HEK293T (cell line): ENCODE results near the gene ICOSLG.
"Not testable (repeated sequence)": the region's sequence is repeated elsewhere in the genome, so short reads cannot be mapped to it uniquely, and the experiment has no call there.

Experiments
- HDGF ChIP-seq: fragments of 450-650 bp; IDR thresholded peaks from 2 replicates; pipeline ENCODE4 v1.6.1; 2017; ENCODE audit warnings: antibody characterized with exemption, borderline replicate concordance
- SP1 ChIP-seq: fragments of 450-650 bp; IDR thresholded peaks from 2 replicates; pipeline ENCODE4 v1.6.1; 2017
- ZNF384 ChIP-seq: fragments of 450-650 bp; IDR thresholded peaks from 2 replicates; pipeline ENCODE4 v1.6.1; 2016

DNA sequence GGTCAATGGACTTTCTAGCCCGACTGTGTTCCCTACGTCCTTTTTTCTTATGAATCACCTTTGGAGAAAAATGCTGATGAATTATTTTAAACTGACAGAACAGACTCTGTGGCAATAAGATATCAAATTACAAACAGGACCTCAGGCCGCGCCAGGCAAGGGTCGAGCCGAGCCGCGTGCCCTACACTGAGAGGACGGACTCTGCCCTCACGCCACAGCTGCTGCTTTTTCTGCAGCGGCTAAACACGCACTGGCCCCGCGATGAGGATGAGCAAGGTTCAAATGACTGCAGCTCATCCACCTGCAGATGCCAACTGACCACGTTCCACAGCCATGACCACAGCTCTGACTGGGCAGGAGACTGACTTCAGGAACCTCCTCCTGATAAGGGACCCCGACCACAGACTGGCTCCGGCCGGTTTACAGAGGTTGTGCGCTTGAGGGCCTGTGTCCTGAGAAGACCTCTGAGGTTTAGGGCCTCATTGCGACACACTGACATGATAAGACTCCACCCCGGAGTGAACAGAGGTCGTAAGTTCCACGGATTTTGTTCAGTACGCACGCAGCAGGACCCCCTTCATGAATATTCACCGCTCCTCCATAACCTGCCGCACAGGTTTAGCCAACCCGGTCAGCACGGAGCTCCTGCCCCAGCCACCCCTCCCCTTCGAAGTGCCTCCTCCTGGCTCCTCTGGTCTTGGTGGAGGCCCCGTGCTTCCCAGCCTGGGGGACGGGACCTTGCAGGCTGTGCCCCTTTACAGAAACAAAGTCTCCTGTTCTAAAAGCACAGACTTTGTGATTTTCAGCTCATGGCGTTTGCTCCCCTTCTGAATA, 8.7 kb upstream of the ICOSLG start:
- TF ChIP-seq SP1, ZNF384, HDGF: not testable (repeated sequence)
